ENCODE measurements around the gene PRSS22. TPM values are rescaled to one million over a fixed set of nuclear protein-coding genes. Genes with fewer than 3 reads are reported as not detected.

The PRSS22 gene
- total and polyA plus RNA-seq, 3 donors from 2014 or later, result 0.38 TPM; not detected in 2

- TF ChIP-seq POLR2A (IDR thresholded peaks at IDR 0.05), result no peak
- TF ChIP-seq, protein P1, sequence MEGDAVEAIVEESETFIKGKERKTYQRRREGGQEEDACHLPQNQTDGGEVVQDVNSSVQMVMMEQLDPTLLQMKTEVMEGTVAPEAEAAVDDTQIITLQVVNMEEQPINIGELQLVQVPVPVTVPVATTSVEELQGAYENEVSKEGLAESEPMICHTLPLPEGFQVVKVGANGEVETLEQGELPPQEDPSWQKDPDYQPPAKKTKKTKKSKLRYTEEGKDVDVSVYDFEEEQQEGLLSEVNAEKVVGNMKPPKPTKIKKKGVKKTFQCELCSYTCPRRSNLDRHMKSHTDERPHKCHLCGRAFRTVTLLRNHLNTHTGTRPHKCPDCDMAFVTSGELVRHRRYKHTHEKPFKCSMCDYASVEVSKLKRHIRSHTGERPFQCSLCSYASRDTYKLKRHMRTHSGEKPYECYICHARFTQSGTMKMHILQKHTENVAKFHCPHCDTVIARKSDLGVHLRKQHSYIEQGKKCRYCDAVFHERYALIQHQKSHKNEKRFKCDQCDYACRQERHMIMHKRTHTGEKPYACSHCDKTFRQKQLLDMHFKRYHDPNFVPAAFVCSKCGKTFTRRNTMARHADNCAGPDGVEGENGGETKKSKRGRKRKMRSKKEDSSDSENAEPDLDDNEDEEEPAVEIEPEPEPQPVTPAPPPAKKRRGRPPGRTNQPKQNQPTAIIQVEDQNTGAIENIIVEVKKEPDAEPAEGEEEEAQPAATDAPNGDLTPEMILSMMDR (IDR thresholded peaks at IDR 0.05), result no peak
- Histone ChIP-seq H3K4me3 (no peak overlapping the region), H3K27me3 (no peaks in the 10 kb centered on the region), H3K4me1 (peaks cover 8% of the 10 kb centered on the region), H3K27ac (no peak overlapping the region), H3K9me3 (no peaks in the 10 kb centered on the region), H3K36me3 (ENCODE audit: low read depth, missing control alignments) (no peaks in the 10 kb centered on the region)
- intact Hi-C loops (cut with DNase I; ENCODE audit: low total_unique reads), result no loop called here
- no peak for DNase-seq
- 86 to 93% methylated on average over 13 of the region's 13 CpGs for WGBS, 2 donors
Observed at GRCh38 chr16:2899564-2900072, 41.6 kb upstream of the PRSS22 start.

GRCh38 chr16:2898831-2899563, 41.0 kb upstream of the PRSS22 start:
- no peak overlapping the region for H3K4me3 ChIP-seq
- H3K4me1 ChIP-seq, result peaks cover 7% of the 10 kb centered on the region
- H3K9me3 ChIP-seq, result no peaks in the 10 kb centered on the region
- WGBS, 2 donors, result 85 to 87% methylated on average over 8 to 10 of the region's 10 CpGs
- no peaks in the 10 kb centered on the region for H3K36me3 ChIP-seq (ENCODE audit: low read depth, missing control alignments)
- TF ChIP-seq POLR2A (IDR thresholded peaks at IDR 0.05), result no peak
- TF ChIP-seq, protein P1 (IDR thresholded peaks at IDR 0.05), result no peak
- H3K27me3 ChIP-seq, result no peaks in the 10 kb centered on the region
- no peak for DNase-seq
- intact Hi-C loops (cut with DNase I; ENCODE audit: low total_unique reads), result no loop called here
- H3K27ac ChIP-seq, result no peak overlapping the region

- Histone ChIP-seq H3K4me3 (no peak overlapping the region), H3K27me3 (no peaks in the 10 kb centered on the region), H3K4me1 (no peaks in the 10 kb centered on the region), H3K36me3 (ENCODE audit: low read depth, missing control alignments) (no peaks in the 10 kb centered on the region), H3K27ac (no peak overlapping the region), H3K9me3 (no peaks in the 10 kb centered on the region)
- DNase-seq, result no peak
- TF ChIP-seq, protein P1 (IDR thresholded peaks at IDR 0.05), result no peak
- no peak for TF ChIP-seq POLR2A (IDR thresholded peaks at IDR 0.05)
- intact Hi-C loops (cut with DNase I; ENCODE audit: low total_unique reads), result no loop called here
- 74 to 100% methylated on average over 1 to 7 of the region's 7 CpGs for WGBS, 2 donors
Observed at GRCh38 chr16:2897110-2897509, 39.1 kb upstream of the PRSS22 start.

- no peaks in the 10 kb centered on the region for H3K9me3 ChIP-seq
- H3K4me1 ChIP-seq, result no peaks in the 10 kb centered on the region
- H3K27me3 ChIP-seq, result no peaks in the 10 kb centered on the region
- no peak overlapping the region for H3K4me3 ChIP-seq
- DNase-seq, result no peak
- no peak for TF ChIP-seq POLR2A (IDR thresholded peaks at IDR 0.05)
- TF ChIP-seq, protein P1 (IDR thresholded peaks at IDR 0.05), result no peak
- no peaks in the 10 kb centered on the region for H3K36me3 ChIP-seq (ENCODE audit: low read depth, missing control alignments)
- intact Hi-C loops (cut with DNase I; ENCODE audit: low total_unique reads), result no loop called here
- 88 to 92% methylated on average over 10 to 19 of the region's 19 CpGs for WGBS, 2 donors
- no peak overlapping the region for H3K27ac ChIP-seq
Observed at GRCh38 chr16:2896480-2897010, 38.6 kb upstream of the PRSS22 start.

Data from testis (tissue), 3 donors.